Smooth muscle cell (in vitro differentiated cells): ENCODE measurements around the gene PPP1R3E. TPM values are rescaled to one million over a fixed set of nuclear protein-coding genes. Genes with fewer than 3 reads are reported as not detected.

Experiments
- DNase-seq: peaks from one replicate; lab custom pipeline; 2025; ENCODE audit not compliant: unreplicated experiment; lab: John Stamatoyannopoulos, UW
- H2AFZ ChIP-seq: fragments of 200-600 bp; sonication (generic); 2 replicates; pipeline ENCODE4 v1.6.0; 2016; ENCODE audit warnings: antibody characterized with exemption, low read depth, mild to moderate bottlenecking
- H3F3A ChIP-seq: fragments of 200-600 bp; sonication (generic); 2 replicates; pipeline ENCODE4 v1.6.0; 2017; ENCODE audit warnings: antibody characterized with exemption, low read depth
- H3K27ac ChIP-seq: fragments of 200-600 bp; sonication (generic); 2 replicates; pipeline ENCODE4 v1.5.1; 2016; ENCODE audit warnings: low read depth, mild to moderate bottlenecking
- H3K27me3 ChIP-seq: fragments of 200-600 bp; sonication (generic); 2 replicates; pipeline ENCODE4 v1.6.1; 2016; ENCODE audit warnings: low read depth, mild to moderate bottlenecking
- H3K36me3 ChIP-seq: fragments of 200-600 bp; sonication (generic); 2 replicates; pipeline ENCODE4 v1.5.1; 2016; ENCODE audit warnings: low read depth
- H3K4me1 ChIP-seq: fragments of 200-600 bp; sonication (generic); 2 replicates; pipeline ENCODE4 v1.5.1; 2016; ENCODE audit warnings: low read depth
- H3K4me2 ChIP-seq: fragments of 200-600 bp; sonication (generic); 2 replicates; pipeline ENCODE4 v1.6.0; 2016; ENCODE audit warnings: mild to moderate bottlenecking
- H3K4me3 ChIP-seq: fragments of 200-600 bp; sonication (generic); 2 replicates; pipeline ENCODE4 v1.5.1; 2016; ENCODE audit warnings: mild to moderate bottlenecking
- H3K79me2 ChIP-seq: fragments of 200-600 bp; sonication (generic); 2 replicates; pipeline ENCODE4 v1.6.0; 2016; ENCODE audit warnings: low read depth, mild to moderate bottlenecking
- H3K9ac ChIP-seq: fragments of 200-600 bp; sonication (generic); 2 replicates; pipeline ENCODE4 v1.6.0; 2016; ENCODE audit warnings: low read depth
- H3K9me3 ChIP-seq: fragments of 200-600 bp; sonication (generic); replicated peaks from 2 replicates; pipeline ENCODE4 v1.5.1; 2016; ENCODE audit warnings: low read depth
- H4K20me1 ChIP-seq: fragments of 200-600 bp; sonication (generic); 2 replicates; pipeline ENCODE4 v1.6.0; 2016; ENCODE audit warnings: low read depth
- WGBS: methylation state at CpG from one replicate; pipeline ENCODE4 v1.1.7; 2016; ENCODE audit warnings: low lambda C conversion rate; 5-methylcytosine and 5-hydroxymethylcytosine counted together
- polyA plus RNA-seq: library from polyadenylated mRNA; unstranded; fragments of >200 nt; fragmentation: Nextera tagmentation; extraction: Ambion mirVana; gene quantifications from 2 replicates; pipeline ENCODE4 v1.2.1, GENCODE V29; 2016
- total RNA-seq: library from RNA; depleted of rRNA; stranded (reverse); fragments of >200 nt; gene quantifications from 2 replicates; pipeline ENCODE4 v1.2.3, GENCODE V29; 2014
- TF ChIP-seq, protein P1 (sequence below): fragments of 200-600 bp; sonication (generic); IDR thresholded peaks from 2 replicates; pipeline ENCODE4 v1.5.1; 2017; ENCODE audit warnings: borderline replicate concordance, mild to moderate bottlenecking, antibody characterized with exemption; ENCODE audit not compliant: insufficient read depth, poor library complexity, severe bottlenecking

The PPP1R3E gene
- total and polyA plus RNA-seq, 2 experiments from 2014 or later = 0.71 to 2.0 TPM

GRCh38 chr14:23345987-23346692 is 43.5 kb upstream of the PPP1R3E start:
- DNase-seq = no peak
- Histone ChIP-seq H3F3A (no peaks in the 10 kb centered on the region), H3K4me2 (no peak overlapping the region), H2AFZ (no peak overlapping the region), H3K27ac (no peak overlapping the region), H3K4me1 (no peaks in the 10 kb centered on the region), H3K36me3 (no peaks in the 10 kb centered on the region), H4K20me1 (peaks cover under 1% of the 10 kb centered on the region), H3K27me3 (no peaks in the 10 kb centered on the region), H3K79me2 (no peaks in the 10 kb centered on the region), H3K4me3 (no peak overlapping the region), H3K9me3 (no peaks in the 10 kb centered on the region), H3K9ac (no peak overlapping the region)
- TF ChIP-seq, protein P1, sequence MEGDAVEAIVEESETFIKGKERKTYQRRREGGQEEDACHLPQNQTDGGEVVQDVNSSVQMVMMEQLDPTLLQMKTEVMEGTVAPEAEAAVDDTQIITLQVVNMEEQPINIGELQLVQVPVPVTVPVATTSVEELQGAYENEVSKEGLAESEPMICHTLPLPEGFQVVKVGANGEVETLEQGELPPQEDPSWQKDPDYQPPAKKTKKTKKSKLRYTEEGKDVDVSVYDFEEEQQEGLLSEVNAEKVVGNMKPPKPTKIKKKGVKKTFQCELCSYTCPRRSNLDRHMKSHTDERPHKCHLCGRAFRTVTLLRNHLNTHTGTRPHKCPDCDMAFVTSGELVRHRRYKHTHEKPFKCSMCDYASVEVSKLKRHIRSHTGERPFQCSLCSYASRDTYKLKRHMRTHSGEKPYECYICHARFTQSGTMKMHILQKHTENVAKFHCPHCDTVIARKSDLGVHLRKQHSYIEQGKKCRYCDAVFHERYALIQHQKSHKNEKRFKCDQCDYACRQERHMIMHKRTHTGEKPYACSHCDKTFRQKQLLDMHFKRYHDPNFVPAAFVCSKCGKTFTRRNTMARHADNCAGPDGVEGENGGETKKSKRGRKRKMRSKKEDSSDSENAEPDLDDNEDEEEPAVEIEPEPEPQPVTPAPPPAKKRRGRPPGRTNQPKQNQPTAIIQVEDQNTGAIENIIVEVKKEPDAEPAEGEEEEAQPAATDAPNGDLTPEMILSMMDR = no peak
- WGBS = 69% methylated on average over 13 of the region's 13 CpGs

GRCh38 chr14:23344481-23344880 is 41.8 kb upstream of the PPP1R3E start:
- no peak overlapping the region for H3K27ac ChIP-seq
- no peaks in the 10 kb centered on the region for H3F3A ChIP-seq
- H3K4me2 ChIP-seq = no peak overlapping the region
- H3K9ac ChIP-seq = no peak overlapping the region
- H3K79me2 ChIP-seq = no peaks in the 10 kb centered on the region
- TF ChIP-seq, protein P1 = no peak
- H3K27me3 ChIP-seq = no peaks in the 10 kb centered on the region
- H2AFZ ChIP-seq = no peak overlapping the region
- no peaks in the 10 kb centered on the region for H4K20me1 ChIP-seq
- H3K4me3 ChIP-seq = no peak overlapping the region
- H3K9me3 ChIP-seq = no peaks in the 10 kb centered on the region
- H3K36me3 ChIP-seq = no peaks in the 10 kb centered on the region
- 91% methylated on average over 3 of the region's 3 CpGs for WGBS
- DNase-seq = no peak
- H3K4me1 ChIP-seq = no peaks in the 10 kb centered on the region

GRCh38 chr14:23339506-23340268 is 37.0 kb upstream of the PPP1R3E start:
- no peak for DNase-seq
- H3K27ac ChIP-seq = no peak overlapping the region
- H3K9ac ChIP-seq = no peak overlapping the region
- no peak overlapping the region for H3K4me2 ChIP-seq
- H4K20me1 ChIP-seq = no peaks in the 10 kb centered on the region
- H2AFZ ChIP-seq = no peak overlapping the region
- H3K9me3 ChIP-seq = no peaks in the 10 kb centered on the region
- no peaks in the 10 kb centered on the region for H3F3A ChIP-seq
- H3K4me1 ChIP-seq = no peaks in the 10 kb centered on the region
- TF ChIP-seq, protein P1 = no peak
- H3K27me3 ChIP-seq = no peaks in the 10 kb centered on the region
- no peaks in the 10 kb centered on the region for H3K36me3 ChIP-seq
- H3K79me2 ChIP-seq = no peaks in the 10 kb centered on the region
- no peak overlapping the region for H3K4me3 ChIP-seq
- 88% methylated on average over 1 of the region's 1 CpG for WGBS
